HEK293 (cell line): Measurements from ENCODE around the gene RAD51.

Experiments
- CTCF ChIA-PET: fragments of 350-600 bp; formaldehyde crosslinking; extraction: SDS; loops from one replicate; lab custom pipeline; 2021; ENCODE audit warnings: antibody characterized with exemption; lab: Yijun Ruan, JAX
- POLR2A ChIA-PET: fragments of 300-600 bp; formaldehyde crosslinking; extraction: SDS; loops from one replicate; lab custom pipeline; 2020; ENCODE audit warnings: antibody characterized with exemption, inconsistent platforms; lab: Yijun Ruan, JAX
- H3K27ac ChIP-seq: fragments of 200-500 bp; sonication (Bioruptor generic); 2 replicates; pipeline ENCODE4 v1.5.1; 2014; ENCODE audit warnings: low read depth, low read length, control low read depth, inconsistent platforms; ENCODE audit errors: extremely low read depth
- H3K36me3 ChIP-seq, 2 experiments: fragments of 200-500 bp in 1 of 2; sonication (Bioruptor generic) in 1 of 2; 1 replicate in 1 of 2; 2 replicates in 1 of 2; pipeline ENCODE4 v1.5.1; 2014 to 2017; ENCODE audit warnings: inconsistent platforms in 2 of 2, low read length in 2 of 2; ENCODE audit not compliant: control insufficient read depth in 2 of 2, insufficient read depth in 1 of 2
- H3K4me1 ChIP-seq: fragments of 200-500 bp; sonication (Bioruptor generic); 2 replicates; pipeline ENCODE4 v1.5.1; 2014; ENCODE audit warnings: mild to moderate bottlenecking, low read length, inconsistent platforms; ENCODE audit not compliant: control insufficient read depth, insufficient read depth
- H3K4me3 ChIP-seq: 2 replicates; pipeline ENCODE4 v1.5.1; 2011; ENCODE audit warnings: low read depth, mild to moderate bottlenecking, control low read depth, low read length, moderate library complexity
- H3K9me3 ChIP-seq: fragments of 200-500 bp; sonication (Bioruptor generic); 2 replicates; pipeline ENCODE4 v1.5.1; 2014; ENCODE audit warnings: low read depth, low read length, inconsistent platforms; ENCODE audit not compliant: control insufficient read depth, insufficient read depth
- BCL11A ChIP-seq: fragments of 450-650 bp; formaldehyde crosslinking; IDR thresholded peaks from 2 replicates; pipeline ENCODE4 v1.5.1; 2016; ENCODE audit warnings: low read depth, missing biosample characterization, missing genetic modification characterization
- GLIS1 ChIP-seq: fragments of 450-650 bp; formaldehyde crosslinking; IDR thresholded peaks from 2 replicates; pipeline ENCODE4 v1.5.1; 2016; ENCODE audit warnings: missing biosample characterization, missing genetic modification characterization
- GLIS2 ChIP-seq: fragments of 450-650 bp; formaldehyde crosslinking; IDR thresholded peaks from 2 replicates; pipeline ENCODE4 v1.5.1; 2016; ENCODE audit warnings: missing biosample characterization, missing genetic modification characterization
- KLF1 ChIP-seq: fragments of 450-650 bp; formaldehyde crosslinking; IDR thresholded peaks from 2 replicates; pipeline ENCODE4 v1.5.1; 2016; ENCODE audit warnings: missing biosample characterization, missing genetic modification characterization
- REPIN1 ChIP-seq: fragments of 450-650 bp; formaldehyde crosslinking; IDR thresholded peaks from 2 replicates; pipeline ENCODE4 v1.5.1; 2017; ENCODE audit warnings: missing biosample characterization, missing genetic modification characterization, low read depth
- TCF7L2 ChIP-seq: IDR thresholded peaks from 2 replicates; pipeline ENCODE4 v1.6.1; 2011; ENCODE audit warnings: low read depth, mild to moderate bottlenecking, inconsistent platforms, low read length, moderate library complexity, borderline replicate concordance
- YY2 ChIP-seq: fragments of 450-650 bp; formaldehyde crosslinking; IDR thresholded peaks from 2 replicates; pipeline ENCODE4 v1.5.1; 2016; ENCODE audit warnings: missing biosample characterization, missing genetic modification characterization
- ZBTB17 ChIP-seq: fragments of 450-650 bp; formaldehyde crosslinking; IDR thresholded peaks from 2 replicates; pipeline ENCODE4 v1.5.1; 2016; ENCODE audit warnings: missing biosample characterization, missing genetic modification characterization
- ZBTB21 ChIP-seq: fragments of 450-650 bp; formaldehyde crosslinking; IDR thresholded peaks from 2 replicates; pipeline ENCODE4 v1.5.1; 2017; ENCODE audit warnings: missing biosample characterization, missing genetic modification characterization
- ZBTB8A ChIP-seq: fragments of 450-650 bp; formaldehyde crosslinking; IDR thresholded peaks from 2 replicates; pipeline ENCODE4 v1.5.1; 2016; ENCODE audit warnings: missing biosample characterization, missing genetic modification characterization
- ZEB2 ChIP-seq: fragments of 450-650 bp; formaldehyde crosslinking; IDR thresholded peaks from 2 replicates; pipeline ENCODE4 v1.5.1; 2016; ENCODE audit warnings: missing biosample characterization, missing genetic modification characterization
- ZNF169 ChIP-seq: fragments of 450-650 bp; formaldehyde crosslinking; IDR thresholded peaks from 2 replicates; pipeline ENCODE4 v1.5.1; 2016; ENCODE audit warnings: missing biosample characterization, missing genetic modification characterization
- ZNF239 ChIP-seq: fragments of 450-650 bp; formaldehyde crosslinking; IDR thresholded peaks from 2 replicates; pipeline ENCODE4 v1.5.1; 2016; ENCODE audit warnings: missing biosample characterization, missing genetic modification characterization
- ZNF292 ChIP-seq: fragments of 450-650 bp; formaldehyde crosslinking; IDR thresholded peaks from 2 replicates; pipeline ENCODE4 v1.5.1; 2016; ENCODE audit warnings: low read depth, missing biosample characterization, missing genetic modification characterization, borderline replicate concordance
- ZNF549 ChIP-seq: fragments of 450-650 bp; IDR thresholded peaks from 2 replicates; pipeline ENCODE4 v1.5.1; 2018; ENCODE audit warnings: missing biosample characterization, missing genetic modification characterization, mild to moderate bottlenecking, inconsistent platforms, moderate library complexity
- ZNF629 ChIP-seq: fragments of 450-650 bp; formaldehyde crosslinking; IDR thresholded peaks from 2 replicates; pipeline ENCODE4 v1.5.1; 2017; ENCODE audit warnings: missing biosample characterization, missing genetic modification characterization
- ZNF664 ChIP-seq: fragments of 450-650 bp; formaldehyde crosslinking; IDR thresholded peaks from 2 replicates; pipeline ENCODE4 v1.5.1; 2016; ENCODE audit warnings: missing biosample characterization, missing genetic modification characterization
- ZSCAN30 ChIP-seq: fragments of 450-650 bp; IDR thresholded peaks from 2 replicates; pipeline ENCODE4 v1.5.1; 2018; ENCODE audit warnings: missing biosample characterization, mild to moderate bottlenecking, missing genetic modification characterization, moderate library complexity
- TF ChIP-seq, protein P1 (sequence below): fragments of 450-650 bp; formaldehyde crosslinking; IDR thresholded peaks from 2 replicates; pipeline ENCODE4 v1.5.1; 2016; ENCODE audit warnings: missing biosample characterization, missing genetic modification characterization
- TF ChIP-seq, protein P2 (sequence below): fragments of 450-650 bp; formaldehyde crosslinking; IDR thresholded peaks from 2 replicates; pipeline ENCODE4 v1.5.1; 2017; ENCODE audit warnings: missing biosample characterization, missing genetic modification characterization
- TF ChIP-seq, protein P3 (sequence below): fragments of 450-650 bp; formaldehyde crosslinking; conservative IDR thresholded peaks from 2 replicates; pipeline ENCODE4 v1.5.1; 2016; ENCODE audit warnings: low read depth, missing biosample characterization, missing genetic modification characterization
- TF ChIP-seq, protein P4 (sequence below): fragments of 450-650 bp; formaldehyde crosslinking; IDR thresholded peaks from 2 replicates; pipeline ENCODE4 v1.5.1; 2017; ENCODE audit warnings: missing biosample characterization, mild to moderate bottlenecking, missing genetic modification characterization, moderate library complexity
- TF ChIP-seq, protein P5 (sequence below): fragments of 450-650 bp; formaldehyde crosslinking; optimal IDR thresholded peaks from 2 replicates; pipeline ENCODE3; 2016; ENCODE audit warnings: missing biosample characterization, mild to moderate bottlenecking, missing genetic modification characterization
- TF ChIP-seq, protein P6 (sequence below): fragments of 450-650 bp; formaldehyde crosslinking; IDR thresholded peaks from 2 replicates; pipeline ENCODE4 v1.5.1; 2016; ENCODE audit warnings: missing biosample characterization, missing genetic modification characterization

Gene RAD51

DNA sequence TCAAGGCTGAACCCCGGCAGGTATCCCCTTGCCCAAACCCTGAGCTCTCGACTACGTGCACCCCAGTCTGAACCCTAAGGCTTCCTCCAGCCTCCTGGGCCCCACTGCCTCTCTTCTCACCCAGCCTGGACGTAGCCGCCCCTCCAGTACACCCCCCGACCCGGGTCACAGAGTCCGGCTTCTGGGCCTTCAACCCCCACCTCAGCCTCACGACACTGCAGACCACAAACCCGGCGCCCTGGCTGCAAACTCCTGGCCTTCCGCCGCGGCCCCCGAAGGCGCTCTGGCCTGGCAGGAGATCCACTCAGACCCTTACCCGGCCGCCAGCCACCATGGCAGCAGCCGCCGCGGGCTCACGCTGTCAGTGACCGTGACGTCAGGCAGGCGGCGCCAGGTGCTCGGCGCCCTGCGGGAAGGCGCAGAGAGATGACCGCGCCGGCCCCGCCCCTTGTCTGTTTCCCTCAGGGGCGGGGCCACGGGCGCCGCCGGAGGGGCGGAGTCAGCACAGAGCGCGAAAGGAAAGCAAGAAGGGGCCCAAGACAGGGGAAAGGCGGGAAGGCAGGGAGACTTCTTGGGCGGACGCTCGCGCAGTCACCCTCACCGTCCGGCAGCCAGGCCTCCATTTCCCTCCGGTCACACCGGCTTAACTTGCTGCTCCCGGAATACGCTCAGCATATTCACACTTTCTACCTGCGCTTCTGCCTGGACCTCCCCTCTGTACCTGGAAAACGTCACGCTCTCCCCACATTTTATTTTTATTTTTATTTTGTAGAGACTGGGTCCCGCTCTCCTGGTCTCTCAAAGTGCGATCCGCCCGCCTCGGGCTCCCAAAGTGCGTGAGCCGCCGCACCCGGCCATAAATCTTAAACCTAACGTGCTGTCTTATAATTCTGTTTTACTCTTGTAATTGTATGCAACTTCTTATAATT, 60.2 kb downstream of the RAD51 start, which contains the start of gene RMDN3:
TSS of gene RMDN3 (minus strand) at position 372 of the 929 bp plus-strand sequence. CDS start 471 bp downstream, outside the sequence.
- Histone ChIP-seq H3K36me3 (peaks cover 3 to 25% of the 10 kb centered on the region in 2 experiments; a peak in 2 of 3 replicates), H3K4me1 (no peaks in the 10 kb centered on the region), H3K9me3 (no peaks in the 10 kb centered on the region), H3K4me3 (peak within 1 kb of the TSS; percentile 93), H3K27ac (peak within 1 kb of the TSS; percentile 93)
- ChIA-PET CTCF (no interaction called here), POLR2A (no interaction called here)
- TF ChIP-seq ZBTB21 (tag by site-specific recombination) (peak; percentile 83), GLIS1 (tag by site-specific recombination) (0 out of 2 replicates have a peak, but pooled peaks have one; percentile 31), TCF7L2 (no peak), ZNF292 (tag by site-specific recombination) (no peak), YY2 (peak; percentile 55; the same call in 1 of the 2 replicates), GLIS2 (tag by site-specific recombination) (peak; percentile 55), ZNF239 (tag by site-specific recombination) (no peak), ZNF549 (tag by site-specific recombination) (no peak), KLF1 (tag by site-specific recombination) (peak; percentile 76), ZBTB17 (tag by site-specific recombination) (peak; percentile 77), ZNF664 (tag by site-specific recombination) (no peak), ZNF629 (tag by site-specific recombination) (peak; percentile 91), BCL11A (tag by site-specific recombination) (0 out of 2 replicates have a peak, but pooled peaks have one; percentile 55), ZNF169 (tag by site-specific recombination) (no peak), ZBTB8A (tag by site-specific recombination) (peak; percentile 94), REPIN1 (tag by site-specific recombination) (no peak), ZEB2 (tag by site-specific recombination) (peak; percentile 85), ZSCAN30 (peak; percentile 72; the same call in 1 of the 2 replicates)
- TF ChIP-seq, protein P1, sequence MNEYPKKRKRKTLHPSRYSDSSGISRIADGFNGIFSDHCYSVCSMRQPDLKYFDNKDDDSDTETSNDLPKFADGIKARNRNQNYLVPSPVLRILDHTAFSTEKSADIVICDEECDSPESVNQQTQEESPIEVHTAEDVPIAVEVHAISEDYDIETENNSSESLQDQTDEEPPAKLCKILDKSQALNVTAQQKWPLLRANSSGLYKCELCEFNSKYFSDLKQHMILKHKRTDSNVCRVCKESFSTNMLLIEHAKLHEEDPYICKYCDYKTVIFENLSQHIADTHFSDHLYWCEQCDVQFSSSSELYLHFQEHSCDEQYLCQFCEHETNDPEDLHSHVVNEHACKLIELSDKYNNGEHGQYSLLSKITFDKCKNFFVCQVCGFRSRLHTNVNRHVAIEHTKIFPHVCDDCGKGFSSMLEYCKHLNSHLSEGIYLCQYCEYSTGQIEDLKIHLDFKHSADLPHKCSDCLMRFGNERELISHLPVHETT (tag by site-specific recombination) = peak; percentile 70
- TF ChIP-seq, protein P2, sequence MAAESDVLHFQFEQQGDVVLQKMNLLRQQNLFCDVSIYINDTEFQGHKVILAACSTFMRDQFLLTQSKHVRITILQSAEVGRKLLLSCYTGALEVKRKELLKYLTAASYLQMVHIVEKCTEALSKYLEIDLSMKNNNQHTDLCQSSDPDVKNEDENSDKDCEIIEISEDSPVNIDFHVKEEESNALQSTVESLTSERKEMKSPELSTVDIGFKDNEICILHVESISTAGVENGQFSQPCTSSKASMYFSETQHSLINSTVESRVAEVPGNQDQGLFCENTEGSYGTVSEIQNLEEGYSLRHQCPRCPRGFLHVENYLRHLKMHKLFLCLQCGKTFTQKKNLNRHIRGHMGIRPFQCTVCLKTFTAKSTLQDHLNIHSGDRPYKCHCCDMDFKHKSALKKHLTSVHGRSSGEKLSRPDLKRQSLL = peak; percentile 7; the same call in 1 of the 2 replicates
- TF ChIP-seq, protein P3, sequence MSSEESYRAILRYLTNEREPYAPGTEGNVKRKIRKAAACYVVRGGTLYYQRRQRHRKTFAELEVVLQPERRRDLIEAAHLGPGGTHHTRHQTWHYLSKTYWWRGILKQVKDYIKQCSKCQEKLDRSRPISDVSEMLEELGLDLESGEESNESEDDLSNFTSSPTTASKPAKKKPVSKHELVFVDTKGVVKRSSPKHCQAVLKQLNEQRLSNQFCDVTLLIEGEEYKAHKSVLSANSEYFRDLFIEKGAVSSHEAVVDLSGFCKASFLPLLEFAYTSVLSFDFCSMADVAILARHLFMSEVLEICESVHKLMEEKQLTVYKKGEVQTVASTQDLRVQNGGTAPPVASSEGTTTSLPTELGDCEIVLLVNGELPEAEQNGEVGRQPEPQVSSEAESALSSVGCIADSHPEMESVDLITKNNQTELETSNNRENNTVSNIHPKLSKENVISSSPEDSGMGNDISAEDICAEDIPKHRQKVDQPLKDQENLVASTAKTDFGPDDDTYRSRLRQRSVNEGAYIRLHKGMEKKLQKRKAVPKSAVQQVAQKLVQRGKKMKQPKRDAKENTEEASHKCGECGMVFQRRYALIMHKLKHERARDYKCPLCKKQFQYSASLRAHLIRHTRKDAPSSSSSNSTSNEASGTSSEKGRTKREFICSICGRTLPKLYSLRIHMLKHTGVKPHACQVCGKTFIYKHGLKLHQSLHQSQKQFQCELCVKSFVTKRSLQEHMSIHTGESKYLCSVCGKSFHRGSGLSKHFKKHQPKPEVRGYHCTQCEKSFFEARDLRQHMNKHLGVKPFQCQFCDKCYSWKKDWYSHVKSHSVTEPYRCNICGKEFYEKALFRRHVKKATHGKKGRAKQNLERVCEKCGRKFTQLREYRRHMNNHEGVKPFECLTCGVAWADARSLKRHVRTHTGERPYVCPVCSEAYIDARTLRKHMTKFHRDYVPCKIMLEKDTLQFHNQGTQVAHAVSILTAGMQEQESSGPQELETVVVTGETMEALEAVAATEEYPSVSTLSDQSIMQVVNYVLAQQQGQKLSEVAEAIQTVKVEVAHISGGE = peak; percentile 52; the same call in 1 of the 2 replicates
- TF ChIP-seq, protein P4, sequence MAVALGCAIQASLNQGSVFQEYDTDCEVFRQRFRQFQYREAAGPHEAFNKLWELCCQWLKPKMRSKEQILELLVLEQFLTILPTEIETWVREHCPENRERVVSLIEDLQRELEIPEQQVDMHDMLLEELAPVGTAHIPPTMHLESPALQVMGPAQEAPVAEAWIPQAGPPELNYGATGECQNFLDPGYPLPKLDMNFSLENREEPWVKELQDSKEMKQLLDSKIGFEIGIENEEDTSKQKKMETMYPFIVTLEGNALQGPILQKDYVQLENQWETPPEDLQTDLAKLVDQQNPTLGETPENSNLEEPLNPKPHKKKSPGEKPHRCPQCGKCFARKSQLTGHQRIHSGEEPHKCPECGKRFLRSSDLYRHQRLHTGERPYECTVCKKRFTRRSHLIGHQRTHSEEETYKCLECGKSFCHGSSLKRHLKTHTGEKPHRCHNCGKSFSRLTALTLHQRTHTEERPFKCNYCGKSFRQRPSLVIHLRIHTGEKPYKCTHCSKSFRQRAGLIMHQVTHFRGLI = no peak
- TF ChIP-seq, protein P5, sequence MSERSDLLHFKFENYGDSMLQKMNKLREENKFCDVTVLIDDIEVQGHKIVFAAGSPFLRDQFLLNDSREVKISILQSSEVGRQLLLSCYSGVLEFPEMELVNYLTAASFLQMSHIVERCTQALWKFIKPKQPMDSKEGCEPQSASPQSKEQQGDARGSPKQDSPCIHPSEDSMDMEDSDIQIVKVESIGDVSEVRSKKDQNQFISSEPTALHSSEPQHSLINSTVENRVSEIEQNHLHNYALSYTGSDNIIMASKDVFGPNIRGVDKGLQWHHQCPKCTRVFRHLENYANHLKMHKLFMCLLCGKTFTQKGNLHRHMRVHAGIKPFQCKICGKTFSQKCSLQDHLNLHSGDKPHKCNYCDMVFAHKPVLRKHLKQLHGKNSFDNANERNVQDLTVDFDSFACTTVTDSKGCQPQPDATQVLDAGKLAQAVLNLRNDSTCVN (tag by site-specific recombination) = peak; percentile 69
- TF ChIP-seq, protein P6, sequence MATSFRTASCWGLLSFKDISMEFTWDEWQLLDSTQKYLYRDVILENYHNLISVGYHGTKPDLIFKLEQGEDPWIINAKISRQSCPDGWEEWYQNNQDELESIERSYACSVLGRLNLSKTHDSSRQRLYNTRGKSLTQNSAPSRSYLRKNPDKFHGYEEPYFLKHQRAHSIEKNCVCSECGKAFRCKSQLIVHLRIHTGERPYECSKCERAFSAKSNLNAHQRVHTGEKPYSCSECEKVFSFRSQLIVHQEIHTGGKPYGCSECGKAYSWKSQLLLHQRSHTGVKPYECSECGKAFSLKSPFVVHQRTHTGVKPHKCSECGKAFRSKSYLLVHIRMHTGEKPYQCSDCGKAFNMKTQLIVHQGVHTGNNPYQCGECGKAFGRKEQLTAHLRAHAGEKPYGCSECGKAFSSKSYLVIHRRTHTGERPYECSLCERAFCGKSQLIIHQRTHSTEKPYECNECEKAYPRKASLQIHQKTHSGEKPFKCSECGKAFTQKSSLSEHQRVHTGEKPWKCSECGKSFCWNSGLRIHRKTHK (tag by site-specific recombination) = no peak
